GM21381 (cell line): ENCODE results near the gene TCF3.
"Not testable (repeated sequence)": the region's sequence is repeated elsewhere in the genome, so short reads cannot be mapped to it uniquely, and the experiment has no call there.

ENCODE experiments used
- ATAC-seq: cut with Tn5 transposase; IDR thresholded peaks from one replicate; pipeline ENCODE4 v1.9.1; 2021; ENCODE audit warnings: mild to moderate bottlenecking, moderate library complexity; ENCODE audit not compliant: unreplicated experiment

TCF3 gene

DNA sequence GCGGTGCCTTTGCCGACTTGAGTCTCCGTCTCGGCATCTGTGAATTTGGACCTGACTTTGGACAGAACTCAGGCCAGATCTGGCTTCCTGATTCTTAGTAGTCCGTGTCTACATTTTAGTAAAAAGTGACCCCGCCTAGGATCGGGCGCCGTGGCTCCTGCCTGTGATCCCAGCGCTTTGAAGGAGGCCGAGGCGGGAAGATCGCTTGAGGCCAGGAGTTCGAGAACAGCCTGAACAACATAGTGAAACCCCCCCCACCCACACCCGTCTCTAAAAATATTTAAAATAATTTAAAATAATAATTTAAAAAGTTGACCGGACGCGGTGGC, 849 bp upstream of the TCF3 start:
- no peak for ATAC-seq

DNA sequence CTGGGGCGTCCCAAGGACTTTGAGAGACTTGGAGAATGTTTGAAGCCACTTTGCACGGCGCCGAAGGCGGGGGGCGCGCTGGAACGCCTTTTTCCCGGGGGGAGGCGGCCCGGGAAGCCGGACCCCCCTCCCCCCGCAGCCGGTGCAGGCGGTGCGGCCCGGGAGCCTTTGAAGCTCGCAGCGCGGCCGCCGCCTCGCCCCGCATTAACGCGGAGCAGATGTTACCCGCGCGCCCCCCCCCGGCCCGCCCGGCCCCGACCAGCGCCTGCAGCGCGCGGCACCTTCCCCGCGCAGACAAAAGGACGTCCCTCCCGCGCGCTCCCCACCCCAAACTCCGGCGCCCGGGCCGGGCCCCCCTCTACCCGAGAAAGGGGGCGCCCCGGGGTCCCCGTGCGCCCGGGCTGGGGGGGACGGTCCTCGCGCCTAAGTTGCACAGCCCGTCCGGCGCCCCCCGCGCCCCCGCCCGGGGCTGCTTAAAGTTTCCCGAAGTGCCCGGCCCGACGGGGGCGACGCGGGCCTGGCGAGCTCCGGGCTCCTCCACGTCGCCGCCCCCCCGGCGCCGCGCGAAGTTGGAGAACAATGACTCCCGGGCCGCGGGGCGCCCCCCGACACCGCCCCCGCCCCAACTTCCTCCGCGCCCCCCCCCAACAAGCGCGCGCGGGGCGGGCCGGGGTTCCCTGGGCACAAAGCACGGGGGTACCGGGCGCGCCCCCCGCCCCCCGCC, 685 bp downstream of the TCF3 start:
- no peak for ATAC-seq

GRCh38 chr19:1650650-1651567, 1.5 kb downstream of the TCF3 start:
- no peak for ATAC-seq

GRCh38 chr19:1649706-1650649, 2.4 kb downstream of the TCF3 start:
- no peak for ATAC-seq

- peak; percentile 4 for ATAC-seq
Observed at GRCh38 chr19:1648920-1649541, 3.4 kb downstream of the TCF3 start.

- ATAC-seq: peak; percentile 25
Observed at GRCh38 chr19:1648459-1648849, 4.0 kb downstream of the TCF3 start.

DNA sequence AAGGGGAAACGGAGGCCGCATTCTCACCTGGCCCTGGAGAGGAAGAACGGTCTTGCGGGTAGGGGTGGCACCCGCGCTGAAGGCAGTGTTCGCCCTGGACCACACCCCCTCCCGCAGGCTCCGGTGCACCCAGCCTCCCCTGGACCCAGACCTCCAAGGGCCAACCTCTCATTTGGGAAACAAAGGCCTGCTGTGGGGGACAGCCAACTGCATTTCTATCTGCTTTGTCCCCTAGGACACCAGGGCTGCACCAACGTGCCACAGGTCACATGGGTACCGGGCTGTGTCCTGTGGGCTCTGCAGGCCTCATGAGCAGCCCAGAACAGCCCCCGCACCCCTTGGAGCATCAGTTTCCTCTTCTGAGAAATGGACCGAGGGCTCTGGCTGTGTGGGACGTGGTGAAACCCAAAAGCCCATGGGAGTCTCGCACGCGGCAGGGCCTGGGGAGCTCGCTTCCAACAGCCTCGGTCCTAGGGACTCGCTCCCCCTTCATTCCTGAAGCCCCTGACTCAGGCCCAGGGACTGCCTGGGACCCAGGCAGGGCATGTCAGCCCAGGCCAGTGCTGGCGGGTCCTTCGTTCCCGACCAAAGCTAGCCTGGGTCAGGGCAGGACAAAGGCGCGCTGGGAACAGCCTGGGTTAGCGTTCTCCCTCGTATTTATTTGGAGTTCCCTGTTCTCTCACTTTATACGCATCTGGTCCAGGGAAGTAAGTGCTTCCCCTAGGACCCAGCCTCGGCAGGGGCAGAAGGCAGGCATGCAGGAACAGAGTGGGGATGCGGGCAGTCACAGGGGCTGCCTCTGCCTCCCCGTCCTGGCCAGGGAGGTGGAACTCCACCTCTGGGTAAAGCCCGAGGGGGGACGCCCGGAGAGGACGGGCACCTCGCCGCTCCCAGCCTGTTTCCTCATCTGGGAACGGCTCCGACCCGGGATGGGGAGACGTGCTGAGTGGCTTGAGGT, 4.6 kb downstream of the TCF3 start:
- no peak for ATAC-seq

DNA sequence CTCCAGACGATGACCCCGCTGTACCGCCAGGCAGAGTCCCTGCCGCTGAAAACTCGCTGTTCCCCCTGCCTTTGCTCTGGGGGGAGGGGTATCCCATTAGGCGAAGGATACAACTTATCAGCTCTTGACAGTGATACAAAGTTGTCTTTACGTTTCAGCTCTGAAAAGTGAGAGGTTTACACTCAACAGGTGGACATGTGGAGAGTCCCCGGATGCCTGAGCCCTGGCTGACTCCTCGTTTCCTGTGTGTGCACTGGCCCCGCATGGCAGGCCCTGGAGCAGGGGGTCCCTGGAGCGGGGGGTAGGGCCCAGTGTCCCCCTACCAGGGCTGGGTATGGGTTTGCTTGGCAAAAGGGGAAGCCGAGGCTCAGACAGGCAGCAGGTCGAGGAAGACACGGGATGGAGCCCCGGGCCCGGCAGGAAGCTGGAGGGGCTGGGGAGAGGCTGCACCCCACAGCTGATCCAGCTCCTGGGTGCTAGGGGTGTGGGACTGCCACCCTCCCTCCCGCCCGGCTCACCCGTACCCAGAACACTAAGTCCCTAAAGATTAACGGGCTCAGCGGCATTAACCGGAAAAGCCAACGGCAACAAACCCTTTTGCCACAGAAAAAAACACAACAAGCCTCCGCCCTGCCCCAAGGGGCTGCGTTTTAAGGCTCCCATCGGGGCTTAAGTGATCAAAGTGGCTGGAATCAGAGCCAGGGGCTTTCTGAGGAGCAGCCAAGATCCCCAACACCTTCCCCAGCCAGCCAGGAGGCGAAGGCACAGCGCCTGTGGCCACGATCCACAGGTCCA, 5.6 kb downstream of the TCF3 start:
- no peak for ATAC-seq

DNA sequence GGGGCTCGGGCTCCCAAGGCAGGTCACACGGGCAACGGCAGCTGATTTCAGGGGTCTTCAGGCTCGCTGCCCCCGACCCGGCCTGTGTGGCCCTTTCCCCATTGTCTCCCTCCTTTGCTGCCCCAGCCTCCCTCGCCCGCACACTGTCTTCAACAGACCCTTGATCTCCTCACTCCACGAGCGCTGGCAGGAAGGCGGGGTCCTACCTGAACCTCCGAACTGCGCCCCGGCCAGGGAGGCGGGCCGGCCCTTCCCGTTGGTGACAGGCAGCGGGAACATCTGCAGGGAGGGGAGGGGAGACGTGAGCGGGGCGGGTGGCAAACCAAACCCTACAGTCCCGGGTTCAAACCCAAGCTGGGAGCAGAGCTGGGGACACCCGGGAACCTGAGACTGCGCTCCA, 6.3 kb downstream of the TCF3 start:
- no peak for ATAC-seq

- ATAC-seq: no peak
Observed at GRCh38 chr19:1645299-1645698, 7.1 kb downstream of the TCF3 start.

DNA sequence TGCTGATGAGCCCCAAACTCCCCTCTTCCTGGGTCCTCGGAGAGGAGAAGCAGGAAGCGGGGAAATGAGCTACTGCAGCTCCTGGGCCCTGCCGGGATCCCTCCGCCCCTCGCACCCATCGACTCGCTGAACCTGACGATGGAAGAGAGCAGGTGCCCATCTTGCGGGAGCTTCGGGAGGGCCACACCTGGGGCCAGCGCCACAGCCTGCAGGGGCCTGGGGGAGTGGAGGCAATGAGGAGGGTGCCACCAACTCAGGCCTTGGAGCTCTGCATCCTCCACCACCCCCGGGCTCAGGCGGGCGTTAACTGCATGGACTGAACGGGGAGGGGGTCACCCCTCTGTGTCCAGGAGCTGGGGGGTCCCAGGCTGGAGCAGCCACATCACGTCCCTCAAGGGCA, 8.3 kb downstream of the TCF3 start:
- no peak for ATAC-seq

GRCh38 chr19:1640893-1641448, 11.4 kb downstream of the TCF3 start:
- ATAC-seq: not testable (repeated sequence)

GRCh38 chr19:1636325-1637236, 15.8 kb downstream of the TCF3 start:
- no peak for ATAC-seq

DNA sequence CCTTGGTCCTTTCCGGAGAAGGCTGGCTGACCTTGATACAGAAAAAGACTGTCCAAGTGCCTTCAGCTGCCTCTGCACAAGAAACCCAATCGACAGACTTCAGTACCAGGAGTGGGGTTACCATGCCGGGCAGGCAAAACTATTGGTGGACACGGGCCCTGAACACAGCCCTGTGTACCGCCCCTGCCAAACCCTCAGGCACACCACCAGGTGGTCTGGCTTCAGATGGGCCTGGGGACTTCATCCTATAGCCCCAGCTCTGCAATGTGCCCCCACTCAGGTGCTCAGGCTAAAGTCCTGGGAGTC, 17.5 kb downstream of the TCF3 start:
- no peak for ATAC-seq

DNA sequence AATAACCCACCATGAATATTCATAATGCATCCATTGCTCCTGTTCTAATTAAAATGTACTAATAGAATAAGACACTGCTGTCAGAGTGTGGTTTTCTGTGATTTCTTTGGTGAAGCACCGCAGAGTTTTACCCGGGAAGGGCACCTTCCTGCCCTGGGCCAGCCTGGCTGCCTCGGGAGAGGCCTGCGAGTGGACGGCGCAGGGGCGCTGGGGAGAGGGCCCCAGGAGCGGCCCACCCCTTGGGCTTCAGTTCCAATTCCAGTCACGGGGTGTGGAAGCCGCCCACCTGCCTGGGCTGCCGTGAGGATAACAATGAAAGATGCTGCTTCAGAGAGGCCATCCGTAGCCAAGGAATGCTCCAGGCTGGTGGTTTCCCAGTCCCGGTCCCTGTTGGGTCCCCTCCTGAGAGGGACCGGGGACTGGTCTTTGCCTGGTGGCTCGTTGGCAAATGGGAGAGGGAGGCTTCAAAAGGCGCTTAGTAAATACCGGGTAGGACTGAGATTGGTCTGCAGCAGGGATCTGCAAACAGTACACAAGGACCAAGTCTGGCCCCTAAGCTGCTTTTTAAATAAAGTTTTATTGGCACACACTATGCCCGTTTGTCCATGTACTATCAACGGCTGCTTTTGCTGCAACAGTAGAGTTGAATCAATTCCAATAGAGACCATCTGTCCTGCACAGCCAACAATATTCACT, 18.0 kb downstream of the TCF3 start:
- ATAC-seq: no peak

- ATAC-seq: no peak
Observed at GRCh38 chr19:1633269-1633826, 19.1 kb downstream of the TCF3 start.
